Osteoblast (primary cell): ENCODE results near the gene RFX8. TPM values are rescaled to one million over a fixed set of nuclear protein-coding genes. Genes with fewer than 3 reads are reported as not detected.

ENCODE experiments used
- DNase-seq: peaks from one replicate; pipeline ENCODE4 v3.0.0; 2011; ENCODE audit warnings: low spot score, mixed read lengths; ENCODE audit not compliant: insufficient read length; ENCODE audit errors: missing footprints
- H2AFZ ChIP-seq: 2 replicates; pipeline ENCODE4 v1.6.0; 2011; ENCODE audit warnings: mild to moderate bottlenecking, low read length
- H3K27ac ChIP-seq: 2 replicates; pipeline ENCODE4 v1.5.1; 2011; ENCODE audit warnings: mild to moderate bottlenecking, low read depth, low read length, moderate library complexity
- H3K27me3 ChIP-seq: 2 replicates; pipeline ENCODE4 v1.6.0; 2012; ENCODE audit warnings: mild to moderate bottlenecking, control low read depth, inconsistent platforms, low read length, moderate library complexity; ENCODE audit not compliant: insufficient read depth
- H3K36me3 ChIP-seq: 2 replicates; pipeline ENCODE4 v1.5.1; 2011; ENCODE audit warnings: mild to moderate bottlenecking, low read length, control low read depth, moderate library complexity; ENCODE audit not compliant: insufficient read depth
- H3K4me1 ChIP-seq: 2 replicates; pipeline ENCODE4 v1.5.1; 2011; ENCODE audit warnings: mild to moderate bottlenecking, low read length, control low read depth, moderate library complexity; ENCODE audit not compliant: insufficient read depth
- H3K4me2 ChIP-seq: 2 replicates; pipeline ENCODE4 v1.6.0; 2011; ENCODE audit warnings: mild to moderate bottlenecking, low read length; ENCODE audit not compliant: insufficient read depth
- H3K4me3 ChIP-seq: fragments of 200-600 bp; sonication (generic); 3 replicates; pipeline ENCODE4 v1.5.1; 2012; ENCODE audit warnings: mild to moderate bottlenecking, low read length, inconsistent platforms; ENCODE audit not compliant: insufficient read depth
- H3K79me2 ChIP-seq: 2 replicates; pipeline ENCODE4 v1.6.0; 2012; ENCODE audit warnings: mild to moderate bottlenecking, low read length, control low read depth, inconsistent platforms; ENCODE audit not compliant: insufficient read depth
- H3K9me3 ChIP-seq: 2 replicates; pipeline ENCODE4 v1.5.1; 2011; ENCODE audit warnings: low read depth, low read length, control low read depth
- H4K20me1 ChIP-seq: 2 replicates; pipeline ENCODE4 v1.6.0; 2012; ENCODE audit warnings: mild to moderate bottlenecking, low read length, control low read depth; ENCODE audit not compliant: insufficient read depth
- CTCF ChIP-seq: IDR thresholded peaks from 2 replicates; pipeline ENCODE4 v1.5.1; 2011; ENCODE audit warnings: mild to moderate bottlenecking, low read depth, low read length, moderate library complexity; ENCODE audit errors: extremely low read depth
- total RNA-seq: library from RNA; depleted of rRNA; stranded (reverse); fragments of >200 nt; gene quantifications from 2 replicates; pipeline ENCODE4 v1.2.3, GENCODE V29; 2012

The RFX8 gene
- 7.6 and 10.0 TPM in 2 replicates for total RNA-seq

- Histone ChIP-seq H3K4me3 (peak within 1 kb of the TSS; percentile 86), H3K79me2 (peaks cover 40% of the 10 kb centered on the region), H2AFZ (peak within 1 kb of the TSS; percentile 83), H3K4me2 (peak within 1 kb of the TSS; percentile 90), H3K27ac (peak within 1 kb of the TSS; percentile 96), H3K4me1 (peaks cover 39% of the 10 kb centered on the region), H3K9me3 (no peaks in the 10 kb centered on the region), H3K27me3 (no peaks in the 10 kb centered on the region), H3K36me3 (no peaks in the 10 kb centered on the region), H4K20me1 (no peaks in the 10 kb centered on the region)
- peak; percentile 97 for DNase-seq
- TF ChIP-seq CTCF, result no peak
Measured at GRCh38 chr2:101474731-101475384, at the start of gene RFX8. Gene RFX8, minus strand, starts transcription at chr2:101475112. Its CDS starts 8,264 bp downstream, at chr2:101466848.

- H3K79me2 ChIP-seq, result no peaks in the 10 kb centered on the region
- peaks cover 39% of the 10 kb centered on the region for H3K4me1 ChIP-seq
- H4K20me1 ChIP-seq, result no peaks in the 10 kb centered on the region
- H2AFZ ChIP-seq, result no peak overlapping the region
- DNase-seq, result no peak
- H3K36me3 ChIP-seq, result no peaks in the 10 kb centered on the region
- no peaks in the 10 kb centered on the region for H3K9me3 ChIP-seq
- H3K4me3 ChIP-seq, result no peak overlapping the region
- no peaks in the 10 kb centered on the region for H3K27me3 ChIP-seq
- no peak overlapping the region for H3K27ac ChIP-seq
- TF ChIP-seq CTCF, result no peak
- H3K4me2 ChIP-seq, result no peak overlapping the region
Measured at GRCh38 chr2:101521487-101521886, 46.6 kb upstream of the RFX8 start.

- Histone ChIP-seq H4K20me1 (no peaks in the 10 kb centered on the region), H3K4me3 (no peak overlapping the region), H3K27ac (peak overlapping the region; percentile 40), H3K79me2 (no peaks in the 10 kb centered on the region), H3K4me1 (peaks cover 47% of the 10 kb centered on the region), H3K9me3 (no peaks in the 10 kb centered on the region), H3K4me2 (peak overlapping the region; percentile 28), H2AFZ (peak overlapping the region; percentile 90), H3K36me3 (no peaks in the 10 kb centered on the region), H3K27me3 (no peaks in the 10 kb centered on the region)
- no peak for DNase-seq
- TF ChIP-seq CTCF, result no peak
Measured at GRCh38 chr2:101520246-101520645, 45.3 kb upstream of the RFX8 start.

- H3K36me3 ChIP-seq, result no peaks in the 10 kb centered on the region
- H3K4me3 ChIP-seq, result peak overlapping the region; percentile 31
- H3K4me2 ChIP-seq, result peak overlapping the region; percentile 77
- H3K27ac ChIP-seq, result peak overlapping the region; percentile 92
- TF ChIP-seq CTCF, result peak; percentile 48
- no peak for DNase-seq
- no peaks in the 10 kb centered on the region for H4K20me1 ChIP-seq
- peaks cover 54% of the 10 kb centered on the region for H3K4me1 ChIP-seq
- peak overlapping the region; percentile 75 for H2AFZ ChIP-seq
- H3K9me3 ChIP-seq, result no peaks in the 10 kb centered on the region
- H3K79me2 ChIP-seq, result no peaks in the 10 kb centered on the region
- H3K27me3 ChIP-seq, result no peaks in the 10 kb centered on the region
Measured at GRCh38 chr2:101518578-101519492, 43.9 kb upstream of the RFX8 start.
